Retina (tissue), 1 donor: ENCODE data around the gene BTBD9.

Source experiments
- DNase-seq: peaks from one replicate; pipeline ENCODE4 v3.0.0-alpha.2; 2016

Gene BTBD9

GRCh38 chr6:38593409-38593808 lies 46.3 kb downstream of the BTBD9 start:
- DNase-seq: no peak

- DNase-seq: no peak
These were observed 48.3 kb downstream of the BTBD9 start for GRCh38 chr6:38591439-38591838.

GRCh38 chr6:38589367-38589720 lies 50.4 kb downstream of the BTBD9 start:
- no peak for DNase-seq

- no peak for DNase-seq
These were observed 50.9 kb downstream of the BTBD9 start for GRCh38 chr6:38588631-38589366.

GRCh38 chr6:38587766-38588362 lies 51.9 kb downstream of the BTBD9 start:
- DNase-seq: no peak

- no peak for DNase-seq
These were observed 52.7 kb downstream of the BTBD9 start for GRCh38 chr6:38586992-38587391.

GRCh38 chr6:38584731-38585130 lies 55.0 kb downstream of the BTBD9 start:
- DNase-seq: no peak

- no peak for DNase-seq
These were observed 56.2 kb downstream of the BTBD9 start for GRCh38 chr6:38583523-38583922.

- no peak for DNase-seq
These were observed 59.7 kb downstream of the BTBD9 start for GRCh38 chr6:38580030-38580429.

- DNase-seq: no peak
These were observed 60.6 kb downstream of the BTBD9 start for GRCh38 chr6:38579010-38579628.

- DNase-seq: no peak
These were observed 61.7 kb downstream of the BTBD9 start for GRCh38 chr6:38578075-38578474.

GRCh38 chr6:38577492-38577891 lies 62.2 kb downstream of the BTBD9 start:
- DNase-seq: no peak

GRCh38 chr6:38573801-38574395 lies 65.8 kb downstream of the BTBD9 start:
- DNase-seq: no peak

GRCh38 chr6:38572186-38572813 lies 67.4 kb downstream of the BTBD9 start:
- no peak for DNase-seq

GRCh38 chr6:38571721-38572120 lies 68.0 kb downstream of the BTBD9 start:
- DNase-seq: no peak

- DNase-seq: no peak
These were observed 69.0 kb downstream of the BTBD9 start for GRCh38 chr6:38570750-38571149.

GRCh38 chr6:38567436-38567835 lies 72.3 kb downstream of the BTBD9 start:
- DNase-seq: no peak

- DNase-seq: no peak
These were observed 73.3 kb downstream of the BTBD9 start for GRCh38 chr6:38566295-38567030.

GRCh38 chr6:38564301-38564700 lies 75.4 kb downstream of the BTBD9 start:
- DNase-seq: no peak

GRCh38 chr6:38555606-38556005 lies 84.1 kb downstream of the BTBD9 start:
- DNase-seq: no peak

GRCh38 chr6:38554700-38555413 lies 84.9 kb downstream of the BTBD9 start:
- no peak for DNase-seq

GRCh38 chr6:38554014-38554413 lies 85.7 kb downstream of the BTBD9 start:
- DNase-seq: no peak
